22Rv1 (cell line): Measurements from ENCODE around the gene ABHD4.
"Not testable (repeated sequence)": the region's sequence is repeated elsewhere in the genome, so short reads cannot be mapped to it uniquely, and the experiment has no call there.

Experiments
- H3K27ac ChIP-seq: fragments of 450-650 bp; 2 replicates; pipeline ENCODE4 v1.5.1; 2017
- CTCF ChIP-seq: fragments of 450-650 bp; IDR thresholded peaks from 2 replicates; pipeline ENCODE4 v1.5.1; 2017; ENCODE audit warnings: mild to moderate bottlenecking
- ZFX ChIP-seq: fragments of 450-650 bp; IDR thresholded peaks from 2 replicates; pipeline ENCODE4 v1.6.1; 2017; ENCODE audit warnings: antibody characterized with exemption, borderline replicate concordance

Gene ABHD4

GRCh38 chr14:22614240-22614799 is 16.2 kb downstream of the ABHD4 start:
- TF ChIP-seq CTCF, result no peak
- TF ChIP-seq ZFX, result no peak
- H3K27ac ChIP-seq, result no peak overlapping the region

GRCh38 chr14:22615765-22616164 is 17.7 kb downstream of the ABHD4 start:
- H3K27ac ChIP-seq, result not testable (repeated sequence)

GRCh38 chr14:22622255-22622654 is 24.2 kb downstream of the ABHD4 start:
- no peak for TF ChIP-seq CTCF
- no peak for TF ChIP-seq ZFX
- no peak overlapping the region for H3K27ac ChIP-seq

GRCh38 chr14:22623047-22623446 is 24.9 kb downstream of the ABHD4 start:
- TF ChIP-seq CTCF, result no peak
- no peak for TF ChIP-seq ZFX
- H3K27ac ChIP-seq, result no peak overlapping the region

- TF ChIP-seq ZFX (no peak), CTCF (no peak)
- no peak overlapping the region for H3K27ac ChIP-seq
Observed at GRCh38 chr14:22626590-22626989, 28.5 kb downstream of the ABHD4 start.

- H3K27ac ChIP-seq, result no peak overlapping the region
- no peak for TF ChIP-seq CTCF
- no peak for TF ChIP-seq ZFX
Observed at GRCh38 chr14:22627506-22628263, 29.6 kb downstream of the ABHD4 start.

GRCh38 chr14:22629361-22629760 is 31.3 kb downstream of the ABHD4 start:
- H3K27ac ChIP-seq, result no peak overlapping the region
- no peak for TF ChIP-seq ZFX

GRCh38 chr14:22630066-22630465 is 32.0 kb downstream of the ABHD4 start:
- TF ChIP-seq CTCF (no peak), ZFX (no peak)
- H3K27ac ChIP-seq, result no peak overlapping the region
